ENCODE measurements around the gene BMF. TPM values are rescaled to one million over a fixed set of nuclear protein-coding genes. Genes with fewer than 3 reads are reported as not detected.
A peak's percentile ranks its signal among the peaks of the same experiment; 100 is the strongest.

BMF gene
- total RNA-seq, 1 experiment from 2014 or later, result 0.32 TPM

- no peak for DNase-seq (ENCODE audit: extremely low read depth, low read depth)
Observed at GRCh38 chr15:40070166-40070557, 38.5 kb downstream of the BMF start.

- DNase-seq (ENCODE audit: extremely low read depth, low read depth), result peak; percentile 87
Observed at GRCh38 chr15:40069178-40070165, 39.2 kb downstream of the BMF start.

GRCh38 chr15:40067921-40068624 lies 40.6 kb downstream of the BMF start:
- DNase-seq (ENCODE audit: extremely low read depth, low read depth), result no peak

GRCh38 chr15:40066589-40066988 lies 42.1 kb downstream of the BMF start:
- DNase-seq (ENCODE audit: extremely low read depth, low read depth), result no peak

GRCh38 chr15:40065166-40065565 lies 43.5 kb downstream of the BMF start:
- DNase-seq (ENCODE audit: extremely low read depth, low read depth), result no peak

GRCh38 chr15:40064231-40064894 lies 44.3 kb downstream of the BMF start:
- DNase-seq (ENCODE audit: extremely low read depth, low read depth), result peak; percentile 62

GRCh38 chr15:40063563-40064011 lies 45.1 kb downstream of the BMF start:
- peak; percentile 69 for DNase-seq (ENCODE audit: extremely low read depth, low read depth)

GRCh38 chr15:40062816-40063562 lies 45.7 kb downstream of the BMF start:
- no peak for DNase-seq (ENCODE audit: extremely low read depth, low read depth)

GRCh38 chr15:40061212-40061901 lies 47.3 kb downstream of the BMF start:
- DNase-seq (ENCODE audit: extremely low read depth, low read depth), result no peak

GRCh38 chr15:40060236-40060961 lies 48.3 kb downstream of the BMF start:
- no peak for DNase-seq (ENCODE audit: extremely low read depth, low read depth)

GRCh38 chr15:40059821-40060220 lies 48.9 kb downstream of the BMF start:
- no peak for DNase-seq (ENCODE audit: extremely low read depth, low read depth)

- DNase-seq (ENCODE audit: extremely low read depth, low read depth), result no peak
Observed at GRCh38 chr15:40058476-40059140, 50.1 kb downstream of the BMF start.

GRCh38 chr15:40055576-40056293 lies 52.9 kb downstream of the BMF start:
- DNase-seq (ENCODE audit: extremely low read depth, low read depth), result no peak

GRCh38 chr15:40054855-40055575 lies 53.7 kb downstream of the BMF start:
- no peak for DNase-seq (ENCODE audit: extremely low read depth, low read depth)

GRCh38 chr15:40054605-40054854 lies 54.1 kb downstream of the BMF start:
- DNase-seq (ENCODE audit: extremely low read depth, low read depth), result no peak

- no peak for DNase-seq (ENCODE audit: extremely low read depth, low read depth)
Observed at GRCh38 chr15:40053831-40054604, 54.7 kb downstream of the BMF start.
